HS-5 (cell line): ENCODE measurements around the gene LRFN4.

Source experiments
- DNase-seq: peaks from one replicate; pipeline ENCODE4 v3.0.0-alpha.2; 2012; ENCODE audit warnings: low read depth

Gene LRFN4

DNA sequence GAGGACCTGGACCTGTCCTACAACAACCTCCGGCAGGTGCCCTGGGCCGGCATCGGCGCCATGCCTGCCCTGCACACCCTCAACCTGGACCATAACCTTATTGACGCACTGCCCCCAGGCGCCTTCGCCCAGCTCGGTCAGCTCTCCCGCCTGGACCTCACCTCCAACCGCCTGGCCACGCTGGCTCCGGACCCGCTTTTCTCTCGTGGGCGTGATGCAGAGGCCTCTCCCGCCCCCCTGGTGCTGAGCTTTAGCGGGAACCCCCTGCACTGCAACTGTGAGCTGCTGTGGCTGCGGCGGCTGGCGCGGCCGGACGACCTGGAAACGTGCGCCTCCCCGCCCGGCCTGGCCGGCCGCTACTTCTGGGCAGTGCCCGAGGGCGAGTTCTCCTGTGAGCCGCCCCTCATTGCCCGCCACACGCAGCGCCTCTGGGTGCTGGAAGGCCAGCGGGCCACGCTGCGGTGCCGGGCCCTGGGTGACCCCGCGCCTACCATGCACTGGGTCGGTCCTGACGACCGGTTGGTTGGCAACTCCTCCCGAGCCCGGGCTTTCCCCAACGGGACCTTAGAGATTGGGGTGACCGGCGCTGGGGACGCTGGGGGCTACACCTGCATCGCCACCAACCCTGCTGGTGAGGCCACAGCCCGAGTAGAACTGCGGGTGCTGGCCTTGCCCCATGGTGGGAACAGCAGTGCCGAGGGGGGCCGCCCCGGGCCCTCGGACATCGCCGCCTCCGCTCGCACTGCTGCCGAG is 1.5 kb downstream of the LRFN4 start:
- DNase-seq: no peak

DNA sequence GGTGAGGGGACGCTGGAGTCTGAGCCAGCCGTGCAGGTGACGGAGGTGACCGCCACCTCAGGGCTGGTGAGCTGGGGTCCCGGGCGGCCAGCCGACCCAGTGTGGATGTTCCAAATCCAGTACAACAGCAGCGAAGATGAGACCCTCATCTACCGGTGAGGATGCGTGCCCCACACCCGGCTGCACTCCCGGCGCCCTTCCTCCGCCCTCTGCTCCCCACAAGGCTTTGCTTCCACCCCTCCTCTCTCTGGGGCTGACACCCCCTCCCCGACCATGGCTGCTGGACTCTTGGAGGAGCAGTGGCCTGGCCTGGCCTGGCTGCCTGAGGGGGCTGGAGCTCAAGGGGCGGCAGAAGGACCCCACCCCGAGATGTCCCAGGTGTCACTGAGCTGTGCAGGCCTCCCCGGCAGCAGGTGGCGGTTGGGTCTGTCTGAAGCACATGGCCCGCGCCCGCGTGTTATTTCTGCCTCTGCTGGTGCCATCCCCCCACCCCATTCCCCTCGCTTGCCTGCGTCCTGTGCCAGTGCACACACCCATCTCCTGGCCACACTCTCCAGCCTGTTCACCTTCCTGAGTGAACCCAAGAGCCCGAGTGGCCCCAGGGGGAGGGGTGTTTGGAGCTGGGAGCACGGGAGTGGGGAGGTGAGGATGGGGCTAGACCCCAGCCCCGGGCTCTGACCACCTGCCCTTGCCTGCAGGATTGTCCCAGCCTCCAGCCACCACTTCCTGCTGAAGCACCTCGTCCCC is 2.2 kb downstream of the LRFN4 start:
- no peak for DNase-seq

DNA sequence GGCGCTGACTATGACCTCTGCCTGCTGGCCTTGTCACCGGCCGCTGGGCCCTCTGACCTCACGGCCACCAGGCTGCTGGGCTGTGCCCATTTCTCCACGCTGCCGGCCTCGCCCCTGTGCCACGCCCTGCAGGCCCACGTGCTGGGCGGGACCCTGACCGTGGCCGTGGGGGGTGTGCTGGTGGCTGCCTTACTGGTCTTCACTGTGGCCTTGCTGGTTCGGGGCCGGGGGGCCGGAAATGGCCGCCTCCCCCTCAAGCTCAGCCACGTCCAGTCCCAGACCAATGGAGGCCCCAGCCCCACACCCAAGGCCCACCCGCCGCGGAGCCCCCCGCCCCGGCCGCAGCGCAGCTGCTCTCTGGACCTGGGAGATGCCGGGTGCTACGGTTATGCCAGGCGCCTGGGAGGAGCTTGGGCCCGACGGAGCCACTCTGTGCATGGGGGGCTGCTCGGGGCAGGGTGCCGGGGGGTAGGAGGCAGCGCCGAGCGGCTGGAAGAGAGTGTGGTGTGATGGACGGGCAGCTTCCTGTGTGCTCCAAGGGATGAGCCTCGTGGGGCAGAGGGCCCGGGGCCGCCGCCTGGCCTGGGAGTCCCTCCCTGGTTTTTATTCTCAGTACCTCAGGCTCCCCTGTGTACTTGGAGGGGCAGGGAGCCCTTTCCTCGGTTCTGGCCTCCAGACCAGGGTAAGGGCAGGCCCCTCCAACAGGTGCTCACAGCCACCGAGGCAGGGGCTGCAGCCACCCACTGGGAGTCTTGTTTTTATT is 3.0 kb downstream of the LRFN4 start:
- DNase-seq: no peak

DNA sequence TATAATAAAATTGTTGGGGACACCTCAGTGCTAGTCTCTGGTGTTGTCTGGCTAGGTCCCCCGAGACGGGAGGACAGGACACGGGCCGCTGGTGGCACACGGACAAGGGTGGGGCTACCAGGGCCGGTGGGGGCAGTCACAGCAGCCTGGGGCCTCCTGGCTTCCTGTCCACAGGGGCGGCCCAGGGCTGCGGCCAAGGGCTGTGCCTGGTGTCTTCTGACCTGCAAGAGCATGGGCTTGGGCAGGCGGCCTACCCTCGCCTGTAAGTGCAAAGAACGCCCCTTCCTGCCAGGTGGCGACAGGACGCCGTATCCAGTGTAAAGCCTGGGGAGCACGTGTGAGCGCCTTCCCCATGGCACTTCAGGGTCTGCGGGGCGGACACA is 3.6 kb downstream of the LRFN4 start:
- DNase-seq: no peak

DNA sequence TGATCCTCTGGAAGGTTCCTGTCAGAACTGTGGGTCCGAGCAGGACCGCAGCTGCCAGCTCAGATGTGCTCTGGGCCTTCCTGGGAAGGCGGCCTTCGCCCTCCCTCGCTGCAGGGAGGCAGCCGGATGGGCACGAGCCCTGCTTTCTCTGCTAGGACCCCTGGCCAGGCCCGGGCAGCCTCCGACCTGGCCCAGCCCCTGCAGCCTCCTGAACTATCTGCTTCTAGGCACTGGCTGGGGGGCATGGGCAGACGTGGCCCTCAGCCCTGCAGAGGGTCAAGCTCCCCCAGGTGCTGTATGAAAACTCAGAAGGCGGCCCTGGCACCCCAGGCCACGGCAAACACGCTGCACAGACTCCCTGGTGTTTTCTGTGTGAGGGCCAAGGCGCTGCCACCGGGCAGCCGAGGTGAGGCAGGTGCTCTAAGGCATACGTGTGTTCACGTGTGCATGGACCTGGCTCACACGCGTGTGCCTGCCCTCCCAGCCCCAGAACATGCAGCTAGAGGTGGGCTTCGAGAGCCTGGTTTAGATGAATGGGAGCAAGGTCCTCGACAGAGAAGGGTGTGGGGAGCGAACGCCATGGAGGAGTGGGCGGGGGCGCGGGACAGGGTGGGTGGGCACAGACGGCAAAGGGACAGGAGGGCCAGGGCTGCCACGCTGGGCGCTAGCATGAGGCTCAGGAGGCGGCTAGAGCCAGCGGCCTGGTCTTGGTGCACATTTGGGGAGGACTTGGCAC is 4.3 kb downstream of the LRFN4 start:
- no peak for DNase-seq

DNA sequence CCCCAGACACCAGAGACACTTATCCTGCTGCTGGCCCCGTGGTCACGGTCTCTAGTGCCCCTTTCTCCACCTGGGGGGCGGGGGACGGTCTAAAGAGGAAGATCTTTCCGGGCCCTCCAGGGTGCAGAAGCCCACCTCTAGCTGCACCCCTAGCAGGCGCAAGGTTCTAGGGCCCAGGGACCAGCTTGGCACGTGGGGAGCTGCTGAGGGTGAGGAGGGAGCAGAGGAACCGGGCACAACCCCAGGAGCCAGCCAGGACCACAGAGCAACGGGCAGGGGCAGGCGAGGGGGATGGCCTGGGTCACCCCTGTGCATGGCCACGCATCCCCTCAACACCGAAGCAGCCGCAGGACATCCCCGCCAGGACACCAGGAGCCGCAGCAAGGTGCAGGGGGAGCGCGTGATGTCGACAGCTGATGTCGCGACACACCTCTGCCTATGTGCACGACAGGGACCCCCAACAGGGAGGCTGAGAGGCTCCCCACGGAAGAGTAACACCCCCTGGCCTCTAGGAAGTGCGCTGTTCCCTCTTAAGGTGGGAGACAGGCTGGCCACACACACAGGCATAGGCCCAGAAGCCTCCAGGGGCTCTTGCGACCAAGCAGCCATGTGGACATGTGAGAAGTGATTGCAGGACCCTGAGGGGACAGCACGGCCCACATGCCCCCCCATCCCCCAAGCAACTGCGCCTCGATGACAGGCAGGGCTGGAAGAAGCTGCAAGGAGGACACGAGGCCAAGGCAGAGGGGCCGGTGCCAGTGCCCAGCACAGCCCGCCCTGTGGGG is 5.1 kb downstream of the LRFN4 start:
- DNase-seq: no peak

- DNase-seq: no peak
Measured at GRCh38 chr11:66862559-66863037, 5.7 kb downstream of the LRFN4 start.

DNA sequence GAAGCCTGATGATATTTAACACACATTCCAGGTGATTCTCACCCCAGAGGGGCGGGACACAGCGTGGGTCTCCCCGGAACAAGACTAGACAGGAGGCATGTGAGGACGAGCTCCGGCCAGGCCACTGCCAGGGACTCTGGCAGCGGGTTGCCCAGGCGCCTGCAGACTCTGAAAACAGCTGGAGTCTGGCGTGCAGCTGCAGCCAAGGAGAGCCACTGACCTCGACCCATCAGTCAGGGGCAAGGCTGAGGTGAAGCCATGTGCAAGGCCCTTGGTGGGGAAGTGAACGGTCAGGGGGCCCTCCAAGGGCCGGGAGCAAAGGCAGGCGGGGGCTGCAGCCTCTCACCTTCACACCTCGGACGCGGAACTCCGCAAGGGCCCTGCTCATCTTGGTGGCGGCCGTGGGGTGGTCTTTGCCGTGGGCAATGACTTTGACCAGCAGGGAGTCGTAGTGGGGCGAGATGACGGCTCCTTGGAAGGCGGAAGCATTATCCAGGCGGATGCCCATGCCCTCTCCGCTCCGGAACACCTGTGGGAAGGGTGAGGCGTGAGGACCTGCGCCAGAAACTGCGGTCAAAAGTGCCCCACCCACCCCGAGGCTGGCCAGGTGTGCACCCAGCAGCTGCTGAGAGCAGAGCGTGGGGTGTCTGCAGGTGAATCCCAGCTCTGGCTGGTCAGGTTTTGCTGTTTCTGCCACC is 6.7 kb downstream of the LRFN4 start:
- no peak for DNase-seq

DNA sequence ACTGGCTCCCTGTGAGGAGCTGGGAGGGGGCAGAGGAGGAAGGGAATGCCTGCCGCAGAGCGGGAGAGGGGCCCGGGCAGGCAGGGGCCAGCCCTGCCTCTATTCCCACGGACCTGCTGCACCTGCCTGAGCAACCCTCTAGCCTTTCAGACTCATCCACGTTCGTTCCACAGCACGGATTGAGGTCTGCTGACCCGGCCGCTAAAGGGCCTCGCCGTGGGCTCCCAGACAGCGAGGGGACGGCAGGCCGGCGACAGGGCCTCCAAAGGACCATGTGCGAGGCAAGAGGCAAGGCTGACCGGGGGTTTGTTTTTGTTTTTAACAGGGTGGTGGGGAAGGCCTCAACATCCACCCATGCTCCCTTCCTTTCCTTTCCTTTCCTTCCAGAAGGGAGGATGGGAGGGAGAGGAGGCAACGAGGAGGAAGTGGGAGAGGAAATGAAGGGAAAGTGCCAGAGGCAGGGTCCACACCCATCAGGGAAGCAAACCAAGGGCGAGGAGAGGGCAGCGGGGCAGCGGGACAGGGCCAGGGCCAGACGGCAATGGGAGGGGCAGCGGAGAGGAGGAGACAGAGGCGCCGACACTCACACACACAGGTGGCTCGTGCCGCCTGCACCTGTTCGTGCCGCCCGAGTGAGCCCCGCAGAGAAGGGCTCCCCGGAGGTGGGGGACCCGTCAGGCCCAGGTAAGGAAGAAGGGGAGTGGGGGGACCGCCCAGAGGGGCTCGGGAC is 7.5 kb downstream of the LRFN4 start:
- DNase-seq: no peak

DNA sequence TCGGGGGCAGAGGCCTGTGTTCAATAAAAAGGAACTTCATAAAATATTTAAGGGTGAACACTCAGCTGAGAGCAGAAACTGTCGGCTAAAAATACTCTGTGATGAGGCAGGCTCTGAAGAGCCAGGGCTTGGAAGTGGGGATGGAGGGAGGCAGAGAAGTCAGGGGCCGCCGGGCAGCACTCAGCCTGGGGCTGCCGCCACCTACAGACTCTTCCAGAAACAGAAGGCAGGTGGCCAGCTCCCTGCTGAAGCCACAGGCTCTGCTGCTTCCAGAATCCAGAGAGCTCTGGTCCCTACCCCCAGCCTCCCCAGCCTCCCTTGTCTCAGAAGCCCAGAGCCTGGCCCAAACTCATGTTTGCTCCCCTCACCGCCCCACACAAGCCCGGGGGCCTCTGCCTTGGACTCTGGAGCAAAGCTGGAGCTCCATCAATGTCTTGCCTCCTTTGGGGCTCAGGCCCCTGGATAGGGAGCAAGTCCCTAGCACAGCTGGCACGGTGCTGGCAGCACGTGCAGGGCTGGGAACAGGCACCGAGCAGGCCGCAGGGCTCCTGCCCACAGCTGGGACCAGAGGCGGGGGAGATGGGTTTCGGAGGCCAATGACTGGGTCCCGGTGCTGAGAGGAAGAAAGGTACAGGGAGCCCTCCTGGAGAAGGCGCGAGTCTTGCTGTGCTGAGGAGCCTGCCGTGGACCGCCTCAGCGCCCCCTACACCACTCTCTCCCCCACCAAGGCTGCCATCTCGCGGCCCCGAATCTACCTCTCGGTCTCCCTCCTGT is 8.2 kb downstream of the LRFN4 start:
- no peak for DNase-seq

GRCh38 chr11:66866007-66866406 is 9.1 kb downstream of the LRFN4 start:
- no peak for DNase-seq

DNA sequence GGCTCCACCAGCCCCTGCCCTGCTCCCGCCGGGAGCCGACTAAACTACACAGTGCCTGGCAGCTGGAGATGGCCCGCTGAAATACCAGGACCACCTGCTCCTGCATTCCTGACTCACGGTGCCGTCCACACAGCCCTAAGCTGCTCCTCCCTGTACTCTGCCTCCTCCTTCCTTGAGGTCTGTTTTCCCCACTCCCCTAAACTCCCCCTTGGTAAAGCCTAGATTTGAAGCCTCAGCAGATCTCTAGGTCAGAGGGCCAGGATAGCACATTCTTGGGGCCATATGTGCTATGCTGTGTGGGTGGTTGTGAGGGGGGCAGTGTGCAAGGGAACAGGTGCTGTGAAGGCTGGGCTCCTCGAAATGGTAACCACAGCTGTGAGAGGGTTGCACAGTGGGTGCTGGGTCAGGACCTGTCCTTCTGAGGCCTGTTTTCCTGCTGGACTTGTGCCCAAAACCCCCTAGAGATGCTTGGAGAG is 9.7 kb downstream of the LRFN4 start:
- DNase-seq: no peak

- DNase-seq: no peak
Measured at GRCh38 chr11:66867425-66868040, 10.7 kb downstream of the LRFN4 start.

- DNase-seq: no peak
Measured at GRCh38 chr11:66868082-66868725, 11.3 kb downstream of the LRFN4 start.

- DNase-seq: no peak
Measured at GRCh38 chr11:66868726-66869566, 12.1 kb downstream of the LRFN4 start.

- DNase-seq: no peak
Measured at GRCh38 chr11:66869567-66869870, 12.7 kb downstream of the LRFN4 start.

DNA sequence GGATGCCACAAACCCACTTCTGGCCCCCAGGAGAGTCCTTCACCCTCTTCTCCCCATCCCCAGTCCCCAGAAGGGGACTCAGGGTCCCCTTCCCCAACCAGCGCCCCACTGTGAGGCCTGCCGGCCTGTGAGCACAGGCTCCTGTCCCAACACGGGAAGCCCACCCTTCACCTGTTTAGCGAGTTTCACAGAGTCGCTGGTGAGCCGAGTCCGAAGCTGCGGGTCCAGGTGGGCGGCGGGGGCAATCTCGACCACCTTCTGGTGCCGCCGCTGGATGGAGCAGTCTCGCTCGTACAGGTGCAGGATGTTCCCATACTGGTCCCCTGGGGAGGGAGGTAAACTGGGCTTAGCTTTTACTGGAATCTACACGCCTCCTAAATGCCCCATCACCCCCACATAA is 13.3 kb downstream of the LRFN4 start:
- no peak for DNase-seq
